Left renal cortex interstitium (tissue), 4 donors: ENCODE measurements around the gene CLMN. TPM values are rescaled to one million over a fixed set of nuclear protein-coding genes. Genes with fewer than 3 reads are reported as not detected.
"Not testable (repeated sequence)": the region's sequence is repeated elsewhere in the genome, so short reads cannot be mapped to it uniquely, and the experiment has no call there.

Experiments used
- DNase-seq, 4 donors: peaks; one replicate each; pipeline ENCODE4 v3.0.0-alpha.2; 2013; ENCODE audit warnings: low read depth in 4 of 4, low spot score in 2 of 4, missing footprints in 1 of 4
- polyA plus RNA-seq, 4 donors: library from polyadenylated mRNA; unstranded; fragments of 120-200 nt; gene quantifications; one replicate each; pipeline ENCODE4 v1.2.1, GENCODE V29; 2013; ENCODE audit not compliant: insufficient read length in 4 of 4

Gene CLMN
- polyA plus RNA-seq, 4 donors: 19.0 to 38.5 (median 27.0) TPM

GRCh38 chr14:95289323-95290010 lies 30.2 kb downstream of the CLMN start:
- DNase-seq: no peak

- no peak for DNase-seq
Observed at GRCh38 chr14:95288672-95289322, 30.9 kb downstream of the CLMN start.

- no peak for DNase-seq
Observed at GRCh38 chr14:95287176-95287754, 32.4 kb downstream of the CLMN start.

GRCh38 chr14:95286645-95287044 lies 33.1 kb downstream of the CLMN start:
- DNase-seq: no peak

- DNase-seq: no peak
Observed at GRCh38 chr14:95285566-95285965, 34.1 kb downstream of the CLMN start.

GRCh38 chr14:95283802-95284201 lies 35.9 kb downstream of the CLMN start:
- not testable (repeated sequence) for DNase-seq

GRCh38 chr14:95282986-95283380 lies 36.7 kb downstream of the CLMN start:
- DNase-seq: not testable (repeated sequence)

- no peak for DNase-seq
Observed at GRCh38 chr14:95282354-95282985, 37.2 kb downstream of the CLMN start.

- no peak for DNase-seq
Observed at GRCh38 chr14:95281560-95282176, 38.0 kb downstream of the CLMN start.

GRCh38 chr14:95275494-95275893 lies 44.2 kb downstream of the CLMN start:
- DNase-seq: no peak

- no peak for DNase-seq
Observed at GRCh38 chr14:95274874-95275273, 44.8 kb downstream of the CLMN start.

- DNase-seq: no peak
Observed at GRCh38 chr14:95274279-95274678, 45.4 kb downstream of the CLMN start.

- DNase-seq: no peak
Observed at GRCh38 chr14:95273001-95273978, 46.4 kb downstream of the CLMN start.

- DNase-seq: no peak
Observed at GRCh38 chr14:95272057-95272456, 47.7 kb downstream of the CLMN start.

GRCh38 chr14:95270203-95270602 lies 49.5 kb downstream of the CLMN start:
- DNase-seq: no peak

- DNase-seq: no peak
Observed at GRCh38 chr14:95269493-95269892, 50.2 kb downstream of the CLMN start.

- no peak for DNase-seq
Observed at GRCh38 chr14:95268350-95268749, 51.4 kb downstream of the CLMN start.

- DNase-seq: no peak
Observed at GRCh38 chr14:95267306-95267705, 52.4 kb downstream of the CLMN start.

- DNase-seq: peak in 1 of 4 donors; percentile 47
Observed at GRCh38 chr14:95265106-95266094, 54.3 kb downstream of the CLMN start.
